ENCODE results near the gene GAS1. TPM values are rescaled to one million over a fixed set of nuclear protein-coding genes. Genes with fewer than 3 reads are reported as not detected.

The GAS1 gene
- total RNA-seq, 1 donor from 2014 or later: 11.2 TPM

DNA sequence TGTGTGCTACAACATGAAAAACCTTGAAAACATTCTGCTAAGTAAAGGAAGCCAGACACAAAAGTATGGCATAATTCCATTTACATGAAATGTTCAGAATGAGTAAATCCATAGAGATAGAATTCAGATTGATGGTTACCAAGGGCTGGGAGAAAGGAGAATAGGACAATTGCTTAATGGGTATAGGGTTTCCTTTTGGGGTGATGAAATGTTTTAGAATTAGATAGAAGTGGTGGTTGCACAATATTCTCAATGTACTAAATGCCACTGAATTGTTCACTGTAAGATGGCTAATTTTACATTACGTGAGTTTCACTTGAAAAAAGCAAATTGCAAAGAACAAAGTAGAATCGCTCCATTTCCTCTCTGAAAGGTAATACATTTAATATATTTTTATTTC lies 43.0 kb upstream of the GAS1 start:
- no peak for DNase-seq (ENCODE audit: low spot score)
- Mint-ChIP-seq H3K9me3 (ENCODE audit: unreplicated experiment) (no peaks in the 10 kb centered on the region), H3K27me3 (ENCODE audit: unreplicated experiment) (no peaks in the 10 kb centered on the region), H3K36me3 (ENCODE audit: low read depth, unreplicated experiment) (no peaks in the 10 kb centered on the region), H3K27ac (ENCODE audit: unreplicated experiment) (no peak overlapping the region), H3K4me1 (ENCODE audit: unreplicated experiment) (peaks cover 3% of the 10 kb centered on the region), H3K4me3 (ENCODE audit: unreplicated experiment) (no peak overlapping the region)
- TF ChIP-seq, protein P1, sequence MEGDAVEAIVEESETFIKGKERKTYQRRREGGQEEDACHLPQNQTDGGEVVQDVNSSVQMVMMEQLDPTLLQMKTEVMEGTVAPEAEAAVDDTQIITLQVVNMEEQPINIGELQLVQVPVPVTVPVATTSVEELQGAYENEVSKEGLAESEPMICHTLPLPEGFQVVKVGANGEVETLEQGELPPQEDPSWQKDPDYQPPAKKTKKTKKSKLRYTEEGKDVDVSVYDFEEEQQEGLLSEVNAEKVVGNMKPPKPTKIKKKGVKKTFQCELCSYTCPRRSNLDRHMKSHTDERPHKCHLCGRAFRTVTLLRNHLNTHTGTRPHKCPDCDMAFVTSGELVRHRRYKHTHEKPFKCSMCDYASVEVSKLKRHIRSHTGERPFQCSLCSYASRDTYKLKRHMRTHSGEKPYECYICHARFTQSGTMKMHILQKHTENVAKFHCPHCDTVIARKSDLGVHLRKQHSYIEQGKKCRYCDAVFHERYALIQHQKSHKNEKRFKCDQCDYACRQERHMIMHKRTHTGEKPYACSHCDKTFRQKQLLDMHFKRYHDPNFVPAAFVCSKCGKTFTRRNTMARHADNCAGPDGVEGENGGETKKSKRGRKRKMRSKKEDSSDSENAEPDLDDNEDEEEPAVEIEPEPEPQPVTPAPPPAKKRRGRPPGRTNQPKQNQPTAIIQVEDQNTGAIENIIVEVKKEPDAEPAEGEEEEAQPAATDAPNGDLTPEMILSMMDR (IDR thresholded peaks at IDR 0.05; ENCODE audit: unreplicated experiment): no peak

DNA sequence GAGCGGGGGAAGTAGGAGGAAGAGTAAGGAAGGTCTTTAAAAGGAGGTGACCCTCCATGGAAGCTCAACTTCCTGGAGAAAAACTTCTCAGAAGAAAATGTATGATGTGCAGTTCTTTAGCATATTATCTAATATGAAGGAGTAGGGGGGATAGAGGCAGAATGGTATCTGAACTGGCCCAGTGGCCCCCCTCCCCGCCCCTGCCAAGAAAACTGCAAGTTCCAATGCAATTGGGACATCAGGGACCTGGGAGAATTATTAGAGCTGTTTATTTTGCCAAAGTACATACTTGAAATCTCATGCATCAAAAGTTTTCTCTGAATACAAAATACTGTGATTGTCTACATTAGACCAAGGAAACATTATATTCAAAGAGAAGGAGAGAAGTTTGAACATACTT lies 40.6 kb upstream of the GAS1 start:
- Mint-ChIP-seq H3K4me1 (ENCODE audit: unreplicated experiment) (peaks cover 3% of the 10 kb centered on the region), H3K9me3 (ENCODE audit: unreplicated experiment) (no peaks in the 10 kb centered on the region), H3K4me3 (ENCODE audit: unreplicated experiment) (no peak overlapping the region), H3K27me3 (ENCODE audit: unreplicated experiment) (no peaks in the 10 kb centered on the region), H3K27ac (ENCODE audit: unreplicated experiment) (no peak overlapping the region), H3K36me3 (ENCODE audit: low read depth, unreplicated experiment) (no peaks in the 10 kb centered on the region)
- no peak for DNase-seq (ENCODE audit: low spot score)
- TF ChIP-seq, protein P1 (IDR thresholded peaks at IDR 0.05; ENCODE audit: unreplicated experiment): no peak

DNA sequence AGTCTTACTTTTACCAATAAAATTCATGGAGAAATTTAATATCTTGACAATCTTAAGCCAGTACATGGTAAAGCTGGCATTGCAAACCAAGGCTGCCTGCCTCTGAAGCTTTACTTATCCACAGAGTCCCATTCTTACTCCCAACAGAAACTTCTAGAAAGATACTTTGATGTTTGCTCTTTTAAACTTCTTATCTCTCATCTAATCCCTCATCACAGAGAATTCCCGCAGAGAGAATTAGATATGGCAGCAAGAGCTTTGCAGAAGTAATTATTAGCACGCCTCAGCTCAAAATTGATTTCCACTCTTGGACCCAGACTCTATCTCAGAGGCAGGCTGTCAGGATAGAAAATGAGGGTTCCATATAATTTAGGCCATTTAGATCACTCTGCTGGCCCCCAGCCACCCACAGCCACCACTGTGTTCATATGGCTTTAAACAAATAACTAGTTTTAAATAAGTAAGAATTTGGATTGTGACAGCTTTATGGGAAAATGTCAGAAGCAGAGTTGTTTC lies 37.9 kb upstream of the GAS1 start:
- Mint-ChIP-seq H3K27ac (ENCODE audit: unreplicated experiment) (no peak overlapping the region), H3K4me3 (ENCODE audit: unreplicated experiment) (no peak overlapping the region), H3K4me1 (ENCODE audit: unreplicated experiment) (peaks cover 3% of the 10 kb centered on the region), H3K9me3 (ENCODE audit: unreplicated experiment) (no peaks in the 10 kb centered on the region), H3K36me3 (ENCODE audit: low read depth, unreplicated experiment) (no peaks in the 10 kb centered on the region), H3K27me3 (ENCODE audit: unreplicated experiment) (no peaks in the 10 kb centered on the region)
- no peak for DNase-seq (ENCODE audit: low spot score)
- TF ChIP-seq, protein P1 (IDR thresholded peaks at IDR 0.05; ENCODE audit: unreplicated experiment): no peak

DNA sequence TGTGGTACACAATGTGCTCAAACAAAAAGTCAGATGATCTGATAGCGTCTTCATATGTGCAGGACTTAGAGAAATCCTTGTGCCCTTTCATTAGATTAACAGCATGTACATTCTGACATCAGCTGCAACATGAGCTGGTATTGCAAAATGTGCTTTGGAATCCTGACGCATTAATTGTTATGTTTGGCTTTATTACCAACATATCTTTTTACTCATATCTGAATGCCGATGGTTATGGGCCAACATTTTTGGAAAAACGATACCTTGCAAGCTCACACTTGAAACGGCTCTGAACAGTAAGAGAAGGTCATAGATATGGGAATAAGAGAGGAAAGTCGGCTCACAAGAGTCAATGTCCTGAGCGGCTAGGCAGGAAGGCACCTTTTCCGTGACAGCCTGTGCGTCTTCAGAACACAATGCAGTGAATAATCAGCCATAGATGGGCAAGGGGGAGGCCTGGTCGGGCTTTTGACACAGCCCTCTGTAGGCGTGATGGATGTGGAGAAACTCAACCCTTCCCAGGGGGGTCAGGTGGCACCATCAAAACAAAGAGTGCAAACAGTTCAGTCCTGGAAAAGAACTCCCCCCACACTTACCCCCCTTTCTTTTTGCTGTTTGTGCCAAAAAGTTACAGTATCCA lies 36.4 kb upstream of the GAS1 start:
- Mint-ChIP-seq H3K36me3 (ENCODE audit: low read depth, unreplicated experiment) (no peaks in the 10 kb centered on the region), H3K9me3 (ENCODE audit: unreplicated experiment) (no peaks in the 10 kb centered on the region), H3K27me3 (ENCODE audit: unreplicated experiment) (no peaks in the 10 kb centered on the region), H3K4me3 (ENCODE audit: unreplicated experiment) (no peak overlapping the region), H3K27ac (ENCODE audit: unreplicated experiment) (no peak overlapping the region), H3K4me1 (ENCODE audit: unreplicated experiment) (peaks cover 3% of the 10 kb centered on the region)
- no peak for DNase-seq (ENCODE audit: low spot score)
- TF ChIP-seq, protein P1 (IDR thresholded peaks at IDR 0.05; ENCODE audit: unreplicated experiment): no peak

DNA sequence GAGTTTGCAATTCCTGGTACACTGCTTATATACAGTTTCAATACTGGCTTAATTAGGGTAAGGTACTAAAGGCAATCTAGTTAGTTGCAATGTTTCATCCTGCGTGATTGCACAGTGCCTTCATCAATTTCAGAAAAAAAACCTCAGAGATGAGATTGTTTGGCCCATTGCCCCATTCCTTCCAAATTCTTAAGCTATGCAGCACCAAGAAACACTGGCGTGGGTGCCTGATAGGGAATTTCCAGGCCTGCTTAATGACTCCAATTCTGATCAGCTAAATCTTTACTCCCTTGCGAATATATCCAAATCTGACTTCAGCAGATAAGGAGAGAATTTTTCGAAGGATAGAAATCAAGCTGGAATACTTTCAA lies 35.9 kb upstream of the GAS1 start:
- Mint-ChIP-seq H3K9me3 (ENCODE audit: unreplicated experiment) (no peaks in the 10 kb centered on the region), H3K27me3 (ENCODE audit: unreplicated experiment) (no peaks in the 10 kb centered on the region), H3K4me3 (ENCODE audit: unreplicated experiment) (no peak overlapping the region), H3K36me3 (ENCODE audit: low read depth, unreplicated experiment) (no peaks in the 10 kb centered on the region), H3K4me1 (ENCODE audit: unreplicated experiment) (peaks cover 3% of the 10 kb centered on the region), H3K27ac (ENCODE audit: unreplicated experiment) (no peak overlapping the region)
- no peak for DNase-seq (ENCODE audit: low spot score)
- TF ChIP-seq, protein P1 (IDR thresholded peaks at IDR 0.05; ENCODE audit: unreplicated experiment): no peak
